Inflammatory macrophage (primary cell): ENCODE measurements around the gene MUC20.
A peak's percentile ranks its signal among the peaks of the same experiment; 100 is the strongest.
"Not testable (repeated sequence)": the region's sequence is repeated elsewhere in the genome, so short reads cannot be mapped to it uniquely, and the experiment has no call there.

Source experiments
- DNase-seq, 2 donors: peaks; one replicate each; pipeline ENCODE4 v3.0.0-alpha.2; 2020 to 2022

The MUC20 gene

GRCh38 chr3:195770841-195771645 is 50.3 kb downstream of the MUC20 start:
- not testable (repeated sequence) for DNase-seq

GRCh38 chr3:195771646-195772300 is 51.0 kb downstream of the MUC20 start:
- DNase-seq, result no peak

GRCh38 chr3:195773956-195774537 is 53.3 kb downstream of the MUC20 start:
- DNase-seq, result no peak

- DNase-seq, result peak; percentile 51 to 66
Measured at GRCh38 chr3:195774917-195775316, 54.1 kb downstream of the MUC20 start.

- DNase-seq, result no peak
Measured at GRCh38 chr3:195777975-195778374, 57.2 kb downstream of the MUC20 start.

GRCh38 chr3:195781236-195781635 is 60.5 kb downstream of the MUC20 start:
- not testable (repeated sequence) for DNase-seq
